ENCODE results near the gene PTF1A. TPM values are rescaled to one million over a fixed set of nuclear protein-coding genes. Genes with fewer than 3 reads are reported as not detected.

The PTF1A gene
- not detected in 2 replicates for total RNA-seq

GRCh38 chr10:23191764-23192711, at the start of gene PTF1A:
Gene PTF1A (plus strand): TSS chr10:23192312. CDS start chr10:23192531, 219 bp downstream.

Other genes starting within 250 kb of the PTF1A start
- gene MSRB2, start 96.7 kb upstream of the PTF1A start, total RNA-seq, result 10.8 and 15.3 TPM in 2 replicates
- 0.28 TPM in 2 replicates for gene C10orf67, start 152.5 kb downstream of the PTF1A start, total RNA-seq
- gene OTUD1, start 246.8 kb downstream of the PTF1A start, total RNA-seq, result 5.1 and 5.5 TPM in 2 replicates

All from airway epithelial cell (primary cell).